Esophagus squamous epithelium (tissue), 4 donors: ENCODE data around the gene PKN1.

Experiments
- POLR2A ChIP-seq, 4 donors: fragments of 450-650 bp; IDR thresholded peaks; one replicate each; pipeline ENCODE4 v1.6.1; 2017; ENCODE audit warnings: antibody characterized with exemption in 4 of 4, mild to moderate bottlenecking in 4 of 4, moderate library complexity in 3 of 4
- TF ChIP-seq, protein P1 (sequence below), 6 experiments: fragments of 450-650 bp in 4 of 6; fragments of 200-600 bp in 2 of 6; sonication (generic) in 2 of 6; IDR thresholded peaks; one replicate each; pipeline ENCODE4 v1.5.1; 2016 to 2019; ENCODE audit warnings: antibody characterized with exemption in 6 of 6, mild to moderate bottlenecking in 4 of 6, moderate library complexity in 4 of 6

DNA sequence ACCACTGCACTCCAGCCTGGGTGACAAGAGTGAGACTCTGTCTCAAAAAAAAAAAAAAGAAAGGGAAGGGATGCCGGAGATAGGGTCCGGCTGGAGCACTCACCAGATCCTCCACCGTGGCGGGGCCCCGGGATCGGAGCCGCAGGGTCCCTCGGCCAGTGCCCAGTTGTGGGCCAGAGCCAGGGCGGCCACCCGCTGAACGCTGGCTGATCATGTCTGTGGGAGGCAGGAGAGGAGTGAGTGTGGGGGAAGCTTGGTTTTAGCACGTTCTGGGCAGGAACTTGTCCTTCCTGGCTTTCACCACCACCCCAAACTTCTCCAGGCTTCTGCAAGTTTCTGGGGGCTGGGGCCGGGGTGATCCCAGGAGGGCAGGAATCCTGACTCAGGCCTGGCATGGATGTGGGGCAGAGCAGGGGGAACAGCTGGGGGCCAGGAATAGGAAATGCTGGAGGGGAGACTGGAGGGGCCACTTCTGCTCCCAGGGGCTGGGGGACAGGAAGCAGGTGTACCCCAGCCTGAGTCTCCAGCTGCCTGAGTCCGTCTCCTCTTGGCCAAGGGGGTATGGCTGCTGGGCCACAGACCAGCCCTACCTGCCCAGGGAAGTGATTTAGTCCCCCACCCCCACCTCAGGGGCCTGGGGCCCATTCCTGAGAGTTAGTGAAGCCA lies 46.3 kb downstream of the PKN1 start:
- no peak for TF ChIP-seq POLR2A (IDR thresholded peaks at IDR 0.05)
- TF ChIP-seq, protein P1, sequence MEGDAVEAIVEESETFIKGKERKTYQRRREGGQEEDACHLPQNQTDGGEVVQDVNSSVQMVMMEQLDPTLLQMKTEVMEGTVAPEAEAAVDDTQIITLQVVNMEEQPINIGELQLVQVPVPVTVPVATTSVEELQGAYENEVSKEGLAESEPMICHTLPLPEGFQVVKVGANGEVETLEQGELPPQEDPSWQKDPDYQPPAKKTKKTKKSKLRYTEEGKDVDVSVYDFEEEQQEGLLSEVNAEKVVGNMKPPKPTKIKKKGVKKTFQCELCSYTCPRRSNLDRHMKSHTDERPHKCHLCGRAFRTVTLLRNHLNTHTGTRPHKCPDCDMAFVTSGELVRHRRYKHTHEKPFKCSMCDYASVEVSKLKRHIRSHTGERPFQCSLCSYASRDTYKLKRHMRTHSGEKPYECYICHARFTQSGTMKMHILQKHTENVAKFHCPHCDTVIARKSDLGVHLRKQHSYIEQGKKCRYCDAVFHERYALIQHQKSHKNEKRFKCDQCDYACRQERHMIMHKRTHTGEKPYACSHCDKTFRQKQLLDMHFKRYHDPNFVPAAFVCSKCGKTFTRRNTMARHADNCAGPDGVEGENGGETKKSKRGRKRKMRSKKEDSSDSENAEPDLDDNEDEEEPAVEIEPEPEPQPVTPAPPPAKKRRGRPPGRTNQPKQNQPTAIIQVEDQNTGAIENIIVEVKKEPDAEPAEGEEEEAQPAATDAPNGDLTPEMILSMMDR (IDR thresholded peaks at IDR 0.05) = no peak
